NB4 (cell line): ENCODE results near the gene AFAP1.

Experiments used
- CTCF ChIP-seq: IDR thresholded peaks from one replicate; pipeline ENCODE4 v1.5.1; 2012; ENCODE audit warnings: low read depth, low read length
- MYC ChIP-seq: IDR thresholded peaks from 2 replicates; pipeline ENCODE4 v1.6.1; 2011; ENCODE audit warnings: low read depth, low read length
- POLR2A ChIP-seq: IDR thresholded peaks from 2 replicates; pipeline ENCODE4 v1.6.1; 2011; ENCODE audit warnings: mild to moderate bottlenecking; ENCODE audit not compliant: insufficient read length; ENCODE audit errors: extremely low read depth

- TF ChIP-seq CTCF (no peak), POLR2A (no peak), MYC (peak; percentile 16; the same call in 1 of the 2 replicates)
These were observed 180.4 kb downstream of the AFAP1 start for GRCh38 chr4:7759216-7759615.
